H1 (cell line): ENCODE measurements around the gene ACTR5. TPM values are rescaled to one million over a fixed set of nuclear protein-coding genes. Genes with fewer than 3 reads are reported as not detected.

Experiments
- CTCF ChIA-PET: fragments of 300-600 bp; sonication (Branson Sonifier 250); formaldehyde crosslinking; loops from one replicate; lab custom pipeline; 2021; ENCODE audit not compliant: partially characterized antibody; lab: Charles Lee
- POLR2A ChIA-PET: fragments of 300-600 bp; sonication (Branson Sonifier 250); formaldehyde crosslinking; loops from one replicate; lab custom pipeline; 2021; ENCODE audit warnings: inconsistent platforms; ENCODE audit not compliant: partially characterized antibody; lab: Charles Lee
- DNase-seq, 2 experiments: peaks; one replicate each; pipeline versions ENCODE4 v3.0.0 to v3.0.0-alpha.2; 2010 to 2022; ENCODE audit warnings: low spot score in 2 of 2, low read depth in 1 of 2, mixed read lengths in 1 of 2
- FAIRE-seq: peaks from 2 replicates; lab custom pipeline; 2011; peaks lifted over from hg19 to GRCh38; lab: Jason Lieb, UNC
- H2AFZ ChIP-seq: 2 replicates; pipeline ENCODE4 v1.8.1; 2012; ENCODE audit warnings: low read length, inconsistent platforms
- H2AK5ac ChIP-seq: 2 replicates; pipeline ENCODE4 v1.6.1; 2013; ENCODE audit warnings: low read depth, low read length
- H2BK120ac ChIP-seq: replicated peaks from 2 replicates; pipeline ENCODE3; 2013; ENCODE audit warnings: low read depth, low read length, inconsistent platforms
- H2BK12ac ChIP-seq: 2 replicates; pipeline ENCODE4 v1.6.1; 2013; ENCODE audit warnings: low read depth, low read length
- H2BK15ac ChIP-seq: 2 replicates; pipeline ENCODE4 v1.6.1; 2013; ENCODE audit warnings: low read length
- H2BK20ac ChIP-seq: 2 replicates; pipeline ENCODE4 v1.6.1; 2013; ENCODE audit warnings: low read length
- H2BK5ac ChIP-seq: 2 replicates; pipeline ENCODE4 v1.6.1; 2013; ENCODE audit warnings: low read depth, low read length
- H3K14ac ChIP-seq: 2 replicates; pipeline ENCODE4 v1.6.1; 2013; ENCODE audit warnings: inconsistent platforms; ENCODE audit not compliant: insufficient read length
- H3K18ac ChIP-seq: 2 replicates; pipeline ENCODE4 v1.6.1; 2013; ENCODE audit warnings: low read length; ENCODE audit errors: extremely low read depth
- H3K23ac ChIP-seq: 2 replicates; pipeline ENCODE4 v1.6.1; 2013; ENCODE audit warnings: inconsistent platforms; ENCODE audit not compliant: insufficient read length
- H3K23me2 ChIP-seq: 2 replicates; pipeline ENCODE4 v1.6.1; 2013; ENCODE audit warnings: low read depth, low read length
- H3K27ac ChIP-seq: 2 replicates; pipeline ENCODE4 v1.6.1; 2011; ENCODE audit warnings: low read depth, low read length, inconsistent platforms
- H3K27me3 ChIP-seq, 4 experiments: replicated peaks in 1 of 4; 1 replicate in 1 of 4; 2 replicates in 3 of 4; pipeline versions ENCODE4 v1.6.1 to v1.8.1; 2011 to 2013; ENCODE audit warnings: low read length in 3 of 4, mild to moderate bottlenecking in 3 of 4, inconsistent platforms in 2 of 4, mixed read lengths in 2 of 4, moderate library complexity in 1 of 4; ENCODE audit not compliant: control insufficient read depth in 3 of 4, insufficient read depth in 3 of 4; ENCODE audit errors: extremely low read depth in 1 of 4
- H3K36me3 ChIP-seq, 4 experiments: 2 replicates each; pipeline versions ENCODE4 v1.6.1 to v1.8.1; 2011 to 2013; ENCODE audit warnings: mild to moderate bottlenecking in 4 of 4, low read length in 3 of 4, moderate library complexity in 2 of 4, control low read depth in 1 of 4, inconsistent platforms in 1 of 4; ENCODE audit not compliant: insufficient read depth in 4 of 4, control insufficient read depth in 2 of 4
- H3K4ac ChIP-seq: replicated peaks from 2 replicates; pipeline ENCODE3; 2013; ENCODE audit warnings: low read length, low read depth, mixed read lengths, inconsistent platforms; ENCODE audit not compliant: insufficient read length
- H3K4me1 ChIP-seq, 4 experiments: replicated peaks in 1 of 4; 1 replicate in 1 of 4; 2 replicates in 3 of 4; pipeline versions ENCODE4 v1.6.1 to v1.8.1; 2011 to 2013; ENCODE audit warnings: low read length in 3 of 4, inconsistent platforms in 2 of 4, mixed read lengths in 1 of 4; ENCODE audit not compliant: insufficient read depth in 4 of 4, control insufficient read depth in 3 of 4
- H3K4me2 ChIP-seq, 2 experiments: 2 replicates each; pipeline versions ENCODE4 v1.6.1 to v1.8.1; 2011 to 2013; ENCODE audit warnings: low read depth in 2 of 2, low read length in 2 of 2, control low read depth in 1 of 2, inconsistent platforms in 1 of 2, mild to moderate bottlenecking in 1 of 2; ENCODE audit not compliant: insufficient read depth in 1 of 2
- H3K4me3 ChIP-seq, 4 experiments: fragments of 200-600, 300-600 bp in 1 of 4; sonication (generic), shearing (Covaris generic), sonication (Bioruptor Twin) in 1 of 4; 2 replicates each; pipeline versions ENCODE4 v1.5.1 to v1.8.1; 2011 to 2016; ENCODE audit warnings: low read length in 4 of 4, low read depth in 3 of 4, control low read depth in 2 of 4, inconsistent platforms in 2 of 4, mild to moderate bottlenecking in 2 of 4, mixed read lengths in 1 of 4, moderate library complexity in 1 of 4; ENCODE audit not compliant: insufficient read depth in 2 of 4; ENCODE audit errors: extremely low read depth in 1 of 4
- H3K56ac ChIP-seq: replicated peaks from 2 replicates; pipeline ENCODE3; 2013; ENCODE audit warnings: low read depth, mild to moderate bottlenecking, mixed read lengths, low read length, inconsistent platforms; ENCODE audit not compliant: insufficient read length
- H3K79me1 ChIP-seq: 2 replicates; pipeline ENCODE4 v1.6.1; 2013; ENCODE audit warnings: low read depth, low read length, control low read depth
- H3K79me2 ChIP-seq, 2 experiments: 2 replicates each; pipeline versions ENCODE4 v1.6.1 to v1.8.1; 2012 to 2013; ENCODE audit warnings: low read length in 2 of 2, mild to moderate bottlenecking in 2 of 2, inconsistent platforms in 1 of 2; ENCODE audit not compliant: insufficient read depth in 2 of 2, control insufficient read depth in 1 of 2
- H3K9ac ChIP-seq, 4 experiments: replicated peaks in 1 of 4; 1 replicate in 1 of 4; 2 replicates in 3 of 4; pipeline versions ENCODE4 v1.6.1 to v1.8.1; 2011 to 2013; ENCODE audit warnings: low read depth in 3 of 4, low read length in 3 of 4, control low read depth in 2 of 4, mild to moderate bottlenecking in 2 of 4, moderate library complexity in 2 of 4, inconsistent platforms in 1 of 4; ENCODE audit errors: extremely low read depth in 1 of 4
- H3K9me3 ChIP-seq, 2 experiments: 2 replicates each; pipeline versions ENCODE4 v1.6.1 to v1.8.1; 2012 to 2013; ENCODE audit warnings: mild to moderate bottlenecking in 2 of 2, moderate library complexity in 2 of 2, control low read depth in 1 of 2, inconsistent platforms in 1 of 2, low read depth in 1 of 2, low read length in 1 of 2, mixed read lengths in 1 of 2; ENCODE audit not compliant: insufficient read depth in 2 of 2
- H4K20me1 ChIP-seq, 2 experiments: replicated peaks in 1 of 2; 2 replicates each; pipeline versions ENCODE3 to v1.8.1; 2011 to 2013; ENCODE audit warnings: inconsistent platforms in 2 of 2, low read length in 2 of 2, mild to moderate bottlenecking in 1 of 2; ENCODE audit not compliant: insufficient read depth in 2 of 2, control insufficient read depth in 1 of 2
- H4K5ac ChIP-seq: 2 replicates; pipeline ENCODE4 v1.6.1; 2013; ENCODE audit warnings: low read length, low read depth, mixed read lengths, inconsistent platforms; ENCODE audit not compliant: insufficient read length
- H4K8ac ChIP-seq: 2 replicates; pipeline ENCODE4 v1.8.0; 2013; ENCODE audit warnings: mild to moderate bottlenecking, moderate library complexity, low read length, inconsistent platforms; ENCODE audit not compliant: insufficient read depth; ENCODE audit errors: extremely low read depth
- H4K91ac ChIP-seq: replicated peaks from 2 replicates; pipeline ENCODE3; 2013; ENCODE audit warnings: low read length, mixed read lengths, inconsistent platforms; ENCODE audit not compliant: insufficient read length
- ATF2 ChIP-seq: IDR thresholded peaks from 2 replicates; pipeline ENCODE4 v1.6.1; 2012; ENCODE audit warnings: low read length, inconsistent platforms
- BRCA1 ChIP-seq: IDR thresholded peaks from 2 replicates; pipeline ENCODE4 v1.6.1; 2012; ENCODE audit warnings: low read depth, low read length, improper control_type of control experiment
- CEBPB ChIP-seq: IDR thresholded peaks from 2 replicates; pipeline ENCODE4 v1.6.1; 2012; ENCODE audit warnings: low read depth, low read length
- CTCF ChIP-seq, 3 experiments: IDR thresholded peaks; 1 replicate in 2 of 3; 2 replicates in 1 of 3; pipeline versions ENCODE4 v1.5.1 to v1.6.1; 2011; ENCODE audit warnings: low read length in 3 of 3, mild to moderate bottlenecking in 3 of 3, inconsistent platforms in 2 of 3, low read depth in 1 of 3, moderate library complexity in 1 of 3; ENCODE audit not compliant: insufficient read depth in 1 of 3; ENCODE audit errors: control extremely low read depth in 1 of 3
- KDM1A ChIP-seq: fragments of 200-600, 300-600 bp; sonication (generic); IDR thresholded peaks from 2 replicates; pipeline ENCODE4 v1.7.1; 2016; ENCODE audit warnings: mild to moderate bottlenecking, low read length, borderline replicate concordance
- POLR2A ChIP-seq, 2 experiments: IDR thresholded peaks; 1 replicate in 1 of 2; 2 replicates in 1 of 2; pipeline ENCODE4 v1.6.1; 2011; ENCODE audit warnings: low read depth in 2 of 2, low read length in 2 of 2, mild to moderate bottlenecking in 2 of 2; ENCODE audit errors: control extremely low read depth in 1 of 2
- SAP30 ChIP-seq: fragments of 300-600 bp; sonication (generic); IDR thresholded peaks from 2 replicates; pipeline ENCODE4 v1.7.1; 2012; ENCODE audit warnings: low read length, moderate library complexity, mild to moderate bottlenecking, inconsistent platforms; ENCODE audit not compliant: insufficient read depth, insufficient replicate concordance
- SIN3A ChIP-seq, 2 experiments: IDR thresholded peaks in 1 of 2; conservative IDR thresholded peaks in 1 of 2; 2 replicates each; pipeline ENCODE4 v1.6.1; 2011 to 2012; ENCODE audit warnings: low read length in 2 of 2, improper control_type of control experiment in 1 of 2, low read depth in 1 of 2, mild to moderate bottlenecking in 1 of 2
- SIX5 ChIP-seq: IDR thresholded peaks from 2 replicates; pipeline ENCODE4 v1.6.1; 2011; ENCODE audit warnings: mild to moderate bottlenecking, low read depth, low read length
- WGBS, 2 experiments: shearing (Covaris generic) in 1 of 2; methylation state at CpG; one replicate each; pipeline versions ENCODE4 v1.1.6 to v1.1.7; 2013 to 2015; ENCODE audit warnings: low lambda C conversion rate in 2 of 2, mixed read lengths in 2 of 2, inconsistent platforms in 1 of 2, low coverage in 1 of 2, missing lambda C conversion rate in 1 of 2; ENCODE audit not compliant: insufficient replicate concordance in 2 of 2, insufficient coverage in 1 of 2, insufficient read length in 1 of 2; ENCODE audit errors: extremely low coverage in 1 of 2, missing lambda C conversion rate in 1 of 2; 5-methylcytosine and 5-hydroxymethylcytosine counted together
- polyA plus RNA-seq, 7 experiments: library from polyadenylated mRNA; depleted of rRNA in 3 of 7; stranded (reverse) in 5 of 7; unstranded in 2 of 7; fragments of >200 nt in 5 of 7; fragments of 200-250 nt in 2 of 7; gene quantifications; 1 replicate in 5 of 7; 2 replicates in 1 of 7; 4 replicates in 1 of 7; pipeline versions ENCODE4 v1.2.1 to v1.2.3, GENCODE V29; 2011 to 2013; ENCODE audit warnings: missing spikeins in 2 of 7, mixed read lengths in 2 of 7
- total RNA-seq: library from RNA; stranded (reverse); fragmentation: NEBNext Ultra II Directional; extraction: Animal tissue kit (Norgen Biotek cat#: 25700); gene quantifications from 2 replicates; pipeline ENCODE4 v1.2.1, GENCODE V29; 2021

ACTR5 gene
- total and polyA plus RNA-seq, 2 of the 8 experiments (the other 6 are each of a cell fraction or from before 2014, with no cell fraction given), result 10.4 to 14.4 TPM

GRCh38 chr20:38771621-38772020 is 23.4 kb downstream of the ACTR5 start:
- Histone ChIP-seq H2BK120ac (no peak overlapping the region), H2BK15ac (no peak overlapping the region), H2BK5ac (peak overlapping the region; percentile 16; the same call in 1 of the 2 replicates), H3K23ac (no peak overlapping the region), H3K4me2 (no peak overlapping the region), H3K9ac (no peak overlapping the region), H3K79me1 (no peaks in the 10 kb centered on the region; the same call in 1 of the 2 replicates), H3K4ac (no peak overlapping the region), H3K9me3 (peaks cover 0 to 3% of the 10 kb centered on the region in 2 experiments; a peak in 1 of 4 replicates), H3K27ac (no peak overlapping the region), H2AK5ac (no peak overlapping the region), H3K14ac (no peak overlapping the region), H3K4me3 (no peak overlapping the region), H2BK12ac (no peak overlapping the region), H3K56ac (no peak overlapping the region), H3K79me2 (no peaks in the 10 kb centered on the region), H2BK20ac (no peak overlapping the region), H2AFZ (no peak overlapping the region), H4K5ac (no peak overlapping the region), H3K27me3 (no peaks in the 10 kb centered on the region), H3K23me2 (no peaks in the 10 kb centered on the region), H3K36me3 (peaks cover 9 to 52% (median 26%) of the 10 kb centered on the region in 4 experiments; a peak in 6 of 8 replicates), H4K91ac (no peak overlapping the region), H3K18ac (no peak overlapping the region), H4K20me1 (no peaks in the 10 kb centered on the region), H3K4me1 (no peaks in the 10 kb centered on the region), H4K8ac (no peak overlapping the region)
- DNase-seq, result no peak
- 98% methylated on average over 7 of the region's 7 CpGs; no CpG with 5 or more reads in 1 of the 2 experiments for WGBS, 2 experiments
- no peak for FAIRE-seq
- ChIA-PET POLR2A (interaction anchor here (0.6 to 1.8 kb wide), 3 partner anchors 8 to 32 kb away, joined by 3 to 8 read pairs (median 3); no protein-coding TSS in a partner anchor), CTCF (interaction anchor here (1.2 to 1.6 kb wide), 2 partner anchors 22 to 121 kb away, joined by 4 to 5 read pairs; no protein-coding TSS in a partner anchor)
- TF ChIP-seq CTCF (IDR thresholded peaks at IDR 0.05; ENCODE audit: control extremely low read depth in 1 of 3, insufficient read depth in 1 of 3, low read depth in 1 of 3, low read length in 3 of 3), result no peak
- no peak for TF ChIP-seq POLR2A (IDR thresholded peaks at IDR 0.05; ENCODE audit: control extremely low read depth in 1 of 2, low read depth in 2 of 2, low read length in 2 of 2)
- no peak for TF ChIP-seq SIX5
- TF ChIP-seq SIN3A (conservative IDR thresholded peaks at IDR 0.05 in 1 of 2, IDR thresholded peaks at IDR 0.05 in 1 of 2; ENCODE audit: low read depth in 1 of 2, low read length in 2 of 2), result no peak
- no peak for TF ChIP-seq KDM1A
- TF ChIP-seq ATF2, result no peak
- no peak for TF ChIP-seq CEBPB
- TF ChIP-seq BRCA1, result no peak
- TF ChIP-seq SAP30, result no peak
